Endodermal cell (in vitro differentiated cells): ENCODE measurements around the gene ORMDL2. TPM values are rescaled to one million over a fixed set of nuclear protein-coding genes. Genes with fewer than 3 reads are reported as not detected.
A peak's percentile ranks its signal among the peaks of the same experiment; 100 is the strongest.

Experiments
- DNase-seq: peaks from one replicate; pipeline ENCODE4 v3.0.0-alpha.2; 2017
- H3K27ac ChIP-seq: 2 replicates; pipeline ENCODE4 v1.5.1; 2013; ENCODE audit warnings: mild to moderate bottlenecking, low read depth, low read length, moderate library complexity
- H3K27me3 ChIP-seq: 2 replicates; pipeline ENCODE4 v1.6.1; 2013; ENCODE audit warnings: mild to moderate bottlenecking, low read length, moderate library complexity; ENCODE audit not compliant: insufficient read depth, control insufficient read depth, poor library complexity, severe bottlenecking
- H3K36me3 ChIP-seq: 2 replicates; pipeline ENCODE4 v1.7.0; 2013; ENCODE audit warnings: mild to moderate bottlenecking, low read length, moderate library complexity; ENCODE audit not compliant: control insufficient read depth, insufficient read depth
- H3K4me1 ChIP-seq: one replicate; pipeline ENCODE4 v1.7.0; 2013; ENCODE audit warnings: low read length; ENCODE audit not compliant: control insufficient read depth, insufficient read depth
- H3K4me3 ChIP-seq: 2 replicates; pipeline ENCODE4 v1.5.1; 2013; ENCODE audit warnings: mild to moderate bottlenecking, low read length, moderate library complexity
- H3K9ac ChIP-seq: 2 replicates; pipeline ENCODE4 v1.6.1; 2013; ENCODE audit warnings: mild to moderate bottlenecking, low read length, moderate library complexity; ENCODE audit not compliant: poor library complexity, severe bottlenecking; ENCODE audit errors: extremely low read depth
- H3K9me3 ChIP-seq: 2 replicates; pipeline ENCODE4 v1.6.1; 2013; ENCODE audit warnings: mild to moderate bottlenecking, low read length, moderate library complexity; ENCODE audit not compliant: control insufficient read depth
- H3K27ac Mint-ChIP-seq: 2 replicates; pipeline ENCODE4 v1.8.0; 2020; ENCODE audit warnings: mixed read lengths
- H3K27me3 Mint-ChIP-seq: 2 replicates; pipeline ENCODE4 v1.8.0; 2021; ENCODE audit warnings: mild to moderate bottlenecking, mixed read lengths; ENCODE audit not compliant: insufficient read depth
- H3K36me3 Mint-ChIP-seq: 2 replicates; pipeline ENCODE4 v1.8.0; 2020; ENCODE audit warnings: low read depth, mixed read lengths
- H3K4me1 Mint-ChIP-seq: 2 replicates; pipeline ENCODE4 v1.8.0; 2020; ENCODE audit warnings: mixed read lengths
- H3K4me3 Mint-ChIP-seq: 2 replicates; pipeline ENCODE4 v1.8.0; 2020; ENCODE audit warnings: mild to moderate bottlenecking, moderate library complexity, mixed read lengths
- H3K9me3 Mint-ChIP-seq: 2 replicates; pipeline ENCODE4 v1.8.0; 2020; ENCODE audit warnings: mild to moderate bottlenecking, mixed read lengths
- WGBS, 2 experiments: methylation state at CpG; one replicate each; pipeline versions ENCODE4 v1.1.5 to v1.1.7; 2013; ENCODE audit warnings: missing lambda C conversion rate in 2 of 2, mixed read lengths in 1 of 2; ENCODE audit not compliant: insufficient coverage in 1 of 2, insufficient read length in 1 of 2; 5-methylcytosine and 5-hydroxymethylcytosine counted together
- total RNA-seq, 2 donors: library from RNA; stranded (reverse); fragmentation: NEBNext Ultra II Directional in 1 of 2; extraction: Animal tissue kit (Norgen Biotek cat#: 25700) in 1 of 2; gene quantifications; 2 replicates in 1 of 2; 3 replicates in 1 of 2; pipeline ENCODE4 v1.2.1, GENCODE V29; 2021
- TF ChIP-seq, protein P1 (sequence below): fragments of 200-600 bp; sonication (generic); conservative IDR thresholded peaks from 2 replicates; pipeline ENCODE4 v1.5.0; 2021; ENCODE audit warnings: antibody characterized with exemption, mild to moderate bottlenecking

Gene ORMDL2
- total RNA-seq, 2 donors from 2014 or later = 43.7 to 57.1 TPM

DNA sequence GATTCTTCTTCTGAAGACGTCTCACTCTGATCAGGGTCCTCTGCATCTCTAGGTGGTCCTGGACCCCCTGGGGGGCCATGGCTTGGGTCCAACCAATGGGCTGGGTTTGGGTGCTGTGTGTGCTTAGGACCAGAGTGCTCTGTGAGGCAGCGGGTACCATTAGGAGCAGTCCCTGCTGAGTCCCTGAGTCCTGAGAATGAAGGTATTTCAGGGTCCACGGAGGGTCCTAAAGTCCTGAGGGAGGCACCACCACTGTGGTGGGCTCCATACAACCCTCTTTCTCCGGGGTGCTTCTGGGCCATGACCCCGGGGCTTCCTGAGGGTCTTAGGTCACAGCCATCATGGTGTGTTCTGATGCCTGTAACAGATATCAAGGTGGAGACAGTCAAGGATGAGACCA, 10.5 kb downstream of the ORMDL2 start:
- H3K27ac ChIP-seq = no peak overlapping the region
- no peak for DNase-seq
- peak overlapping the region; percentile 94 for H3K4me3 Mint-ChIP-seq
- H3K27ac Mint-ChIP-seq = peak overlapping the region; percentile 85
- TF ChIP-seq, protein P1, sequence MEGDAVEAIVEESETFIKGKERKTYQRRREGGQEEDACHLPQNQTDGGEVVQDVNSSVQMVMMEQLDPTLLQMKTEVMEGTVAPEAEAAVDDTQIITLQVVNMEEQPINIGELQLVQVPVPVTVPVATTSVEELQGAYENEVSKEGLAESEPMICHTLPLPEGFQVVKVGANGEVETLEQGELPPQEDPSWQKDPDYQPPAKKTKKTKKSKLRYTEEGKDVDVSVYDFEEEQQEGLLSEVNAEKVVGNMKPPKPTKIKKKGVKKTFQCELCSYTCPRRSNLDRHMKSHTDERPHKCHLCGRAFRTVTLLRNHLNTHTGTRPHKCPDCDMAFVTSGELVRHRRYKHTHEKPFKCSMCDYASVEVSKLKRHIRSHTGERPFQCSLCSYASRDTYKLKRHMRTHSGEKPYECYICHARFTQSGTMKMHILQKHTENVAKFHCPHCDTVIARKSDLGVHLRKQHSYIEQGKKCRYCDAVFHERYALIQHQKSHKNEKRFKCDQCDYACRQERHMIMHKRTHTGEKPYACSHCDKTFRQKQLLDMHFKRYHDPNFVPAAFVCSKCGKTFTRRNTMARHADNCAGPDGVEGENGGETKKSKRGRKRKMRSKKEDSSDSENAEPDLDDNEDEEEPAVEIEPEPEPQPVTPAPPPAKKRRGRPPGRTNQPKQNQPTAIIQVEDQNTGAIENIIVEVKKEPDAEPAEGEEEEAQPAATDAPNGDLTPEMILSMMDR = no peak
- H3K4me3 ChIP-seq = peak overlapping the region; percentile 82
- peaks cover 30% of the 10 kb centered on the region for H3K4me1 Mint-ChIP-seq
- 89 to 91% methylated on average over 5 of the region's 5 CpGs for WGBS, 2 experiments
- H3K27me3 ChIP-seq = no peaks in the 10 kb centered on the region
- no peaks in the 10 kb centered on the region for H3K9me3 ChIP-seq
- H3K9ac ChIP-seq = peak overlapping the region; percentile 33
- peaks cover 9% of the 10 kb centered on the region for H3K4me1 ChIP-seq
- H3K36me3 ChIP-seq = peaks cover 22% of the 10 kb centered on the region
- peaks cover 17% of the 10 kb centered on the region for H3K36me3 Mint-ChIP-seq
- H3K27me3 Mint-ChIP-seq = no peaks in the 10 kb centered on the region
- H3K9me3 Mint-ChIP-seq = no peaks in the 10 kb centered on the region

DNA sequence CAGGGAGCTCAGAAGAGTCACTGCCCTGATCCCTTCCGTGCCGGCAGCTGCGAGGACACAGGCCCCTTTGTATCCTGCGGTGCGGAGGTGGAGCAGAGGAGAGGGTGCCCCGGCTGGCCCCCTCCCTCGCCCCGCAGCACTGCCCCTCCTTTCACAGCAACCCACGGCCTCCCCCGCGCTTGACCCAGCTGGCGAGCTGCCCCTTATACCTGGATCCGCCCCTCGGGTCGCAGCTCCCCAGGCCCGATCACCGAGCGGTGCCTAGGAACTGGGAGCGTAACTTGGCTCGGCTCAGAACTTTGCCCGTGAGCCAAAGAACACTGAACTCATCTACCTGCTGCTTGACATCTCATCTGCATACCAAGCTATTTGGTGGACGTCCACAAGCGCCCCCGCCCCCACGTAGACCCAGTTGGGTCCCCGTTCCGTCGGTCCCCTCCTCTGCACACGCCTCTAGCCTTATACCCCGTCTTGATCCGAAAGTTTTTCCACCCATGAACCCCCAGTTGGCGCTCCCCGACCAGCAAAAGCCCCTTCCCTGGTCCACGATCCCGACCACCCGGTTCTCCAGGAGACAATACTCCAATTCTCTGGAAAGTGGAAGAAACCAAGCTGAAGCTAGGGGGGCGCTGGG, 12.2 kb downstream of the ORMDL2 start:
- Histone ChIP-seq H3K36me3 (peaks cover 7% of the 10 kb centered on the region), H3K27me3 (no peaks in the 10 kb centered on the region), H3K27ac (peak overlapping the region; percentile 95), H3K9ac (peak overlapping the region; percentile 72), H3K4me1 (peaks cover 9% of the 10 kb centered on the region), H3K9me3 (no peaks in the 10 kb centered on the region), H3K4me3 (peak overlapping the region; percentile 82)
- no peaks in the 10 kb centered on the region for H3K27me3 Mint-ChIP-seq
- H3K4me1 Mint-ChIP-seq = peaks cover 24% of the 10 kb centered on the region
- H3K4me3 Mint-ChIP-seq = peak overlapping the region; percentile 94
- 0% methylated on average over 30 to 37 of the region's 37 CpGs for WGBS, 2 experiments
- H3K36me3 Mint-ChIP-seq = peaks cover 11% of the 10 kb centered on the region
- no peaks in the 10 kb centered on the region for H3K9me3 Mint-ChIP-seq
- H3K27ac Mint-ChIP-seq = peak overlapping the region; percentile 99
- DNase-seq = peak; percentile 89
- TF ChIP-seq, protein P1 = no peak

DNA sequence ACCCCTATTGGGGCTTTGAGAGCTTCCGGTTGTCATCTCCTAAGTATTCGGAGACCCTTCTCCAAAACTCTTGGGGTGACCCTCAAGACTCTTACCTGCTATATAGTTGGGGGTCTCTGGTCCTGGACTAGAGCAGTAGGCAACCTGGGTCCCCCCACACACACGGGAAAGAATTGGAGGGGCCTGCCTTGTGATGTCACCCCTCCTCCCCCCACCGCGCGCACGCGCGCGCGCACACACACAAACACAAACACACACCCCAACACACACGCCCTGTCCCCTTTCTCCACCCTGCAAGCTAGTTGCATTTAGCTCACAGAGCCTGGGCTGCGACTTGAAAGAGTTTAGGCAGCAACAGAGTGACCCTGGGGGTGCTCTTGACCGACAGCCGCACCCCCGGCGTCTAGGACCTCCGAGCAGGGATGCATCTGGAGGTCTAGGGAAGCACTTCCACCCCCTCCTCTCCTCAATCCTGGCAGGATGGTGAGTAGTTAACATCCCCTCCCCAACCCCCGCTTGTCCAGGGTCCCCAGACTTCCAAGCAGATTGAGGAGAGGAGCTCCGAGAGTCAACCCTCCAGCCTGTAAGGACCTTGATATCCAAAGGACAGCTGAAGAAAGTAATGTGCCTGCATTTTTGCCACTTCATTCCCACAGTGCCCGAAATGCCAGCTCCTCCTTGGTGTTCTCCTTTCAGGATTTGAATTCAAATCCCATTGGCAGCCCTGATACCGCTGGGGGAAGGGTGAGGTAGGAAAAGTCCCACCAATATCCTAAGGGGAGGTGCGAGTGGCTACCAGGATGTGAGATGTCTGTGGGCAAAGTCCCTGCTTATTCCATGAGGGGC, 13.0 kb downstream of the ORMDL2 start:
- TF ChIP-seq, protein P1 = no peak
- peak overlapping the region; percentile 82 for H3K4me3 ChIP-seq
- Mint-ChIP-seq H3K9me3 (no peaks in the 10 kb centered on the region), H3K27ac (peak overlapping the region; percentile 99), H3K36me3 (peaks cover 10% of the 10 kb centered on the region), H3K27me3 (no peaks in the 10 kb centered on the region), H3K4me1 (peaks cover 23% of the 10 kb centered on the region), H3K4me3 (peak overlapping the region; percentile 94)
- H3K9me3 ChIP-seq = no peaks in the 10 kb centered on the region
- peak overlapping the region; percentile 95 for H3K27ac ChIP-seq
- peak; percentile 92 for DNase-seq
- 4 to 6% methylated on average over 11 to 23 of the region's 23 CpGs for WGBS, 2 experiments
- no peaks in the 10 kb centered on the region for H3K27me3 ChIP-seq
- peak overlapping the region; percentile 72 for H3K9ac ChIP-seq
- peaks cover 7% of the 10 kb centered on the region for H3K36me3 ChIP-seq
- peaks cover 7% of the 10 kb centered on the region for H3K4me1 ChIP-seq
